GM23248 (cell line): ENCODE data around the gene PPP1R12A. TPM values are rescaled to one million over a fixed set of nuclear protein-coding genes. Genes with fewer than 3 reads are reported as not detected.

ENCODE experiments used
- DNase-seq: peaks from one replicate; pipeline ENCODE4 v3.0.0-alpha.2; 2015
- H2AFZ ChIP-seq: fragments of 200-600 bp; sonication (generic); 2 replicates; pipeline ENCODE4 v1.6.1; 2016; ENCODE audit warnings: antibody characterized with exemption
- H3F3A ChIP-seq: fragments of 200-600 bp; sonication (generic); 2 replicates; pipeline ENCODE4 v1.6.1; 2016; ENCODE audit warnings: mild to moderate bottlenecking, antibody characterized with exemption, mixed run types; ENCODE audit not compliant: insufficient read depth
- H3K27ac ChIP-seq: fragments of 200-600 bp; sonication (generic); 2 replicates; pipeline ENCODE4 v1.5.1; 2016; ENCODE audit warnings: mild to moderate bottlenecking
- H3K27me3 ChIP-seq: fragments of 200-600 bp; sonication (generic); replicated peaks from 2 replicates; pipeline ENCODE4 v1.6.1; 2016; ENCODE audit warnings: mild to moderate bottlenecking; ENCODE audit not compliant: insufficient read depth
- H3K36me3 ChIP-seq: fragments of 200-600 bp; sonication (generic); 2 replicates; pipeline ENCODE4 v1.6.1; 2016; ENCODE audit warnings: low read depth, mild to moderate bottlenecking
- H3K4me1 ChIP-seq: fragments of 200-600 bp; sonication (generic); 2 replicates; pipeline ENCODE4 v1.6.1; 2016; ENCODE audit warnings: mild to moderate bottlenecking; ENCODE audit not compliant: insufficient read depth
- H3K4me2 ChIP-seq: fragments of 200-600 bp; sonication (generic); one replicate; pipeline ENCODE4 v1.6.1; 2016; ENCODE audit warnings: mild to moderate bottlenecking; ENCODE audit not compliant: unreplicated experiment
- H3K4me3 ChIP-seq: fragments of 200-600 bp; sonication (generic); 2 replicates; pipeline ENCODE4 v1.5.1; 2016; ENCODE audit warnings: mild to moderate bottlenecking
- H3K79me2 ChIP-seq: fragments of 200-600 bp; sonication (generic); 2 replicates; pipeline ENCODE4 v1.6.1; 2016; ENCODE audit warnings: mild to moderate bottlenecking; ENCODE audit not compliant: insufficient read depth
- H3K9ac ChIP-seq: fragments of 200-600 bp; sonication (generic); 2 replicates; pipeline ENCODE4 v1.6.1; 2016; ENCODE audit warnings: mild to moderate bottlenecking
- H3K9me2 ChIP-seq: fragments of 200-600 bp; sonication (generic); 2 replicates; pipeline ENCODE4 v1.6.1; 2016; ENCODE audit warnings: mixed run types, mild to moderate bottlenecking, moderate library complexity; ENCODE audit not compliant: insufficient read depth
- H3K9me3 ChIP-seq: fragments of 200-600 bp; sonication (generic); one replicate; pipeline ENCODE4 v1.6.1; 2017; ENCODE audit warnings: low read depth
- H4K20me1 ChIP-seq: fragments of 200-600 bp; sonication (generic); 2 replicates; pipeline ENCODE4 v1.6.0; 2016; ENCODE audit not compliant: insufficient read depth
- EZH2 ChIP-seq: fragments of 200-600 bp; sonication (generic); IDR thresholded peaks from 2 replicates; pipeline ENCODE4 v1.6.1; 2018; ENCODE audit warnings: antibody characterized with exemption, mild to moderate bottlenecking; ENCODE audit not compliant: insufficient read depth, poor library complexity, severe bottlenecking
- EZH2phosphoT487 ChIP-seq: fragments of 200-600 bp; sonication (generic); IDR thresholded peaks from 2 replicates; pipeline ENCODE4 v1.6.1; 2018; ENCODE audit warnings: antibody characterized with exemption, moderate library complexity, mild to moderate bottlenecking, low read depth; ENCODE audit not compliant: insufficient read depth
- WGBS, 2 experiments: methylation state at CpG; one replicate each; pipeline ENCODE4 v1.1.6; 2015 to 2017; ENCODE audit warnings: low lambda C conversion rate in 2 of 2, low coverage in 1 of 2; ENCODE audit errors: missing lambda C conversion rate in 2 of 2; 5-methylcytosine and 5-hydroxymethylcytosine counted together
- in situ Hi-C: fragments of 300-500 bp; cut with MboI; formaldehyde crosslinking; loops from 2 replicates; pipeline ENCODE4 v1.15.0; 2020
- polyA plus RNA-seq: library from polyadenylated mRNA; unstranded; fragments of >200 nt; fragmentation: Nextera tagmentation; extraction: Ambion mirVana; gene quantifications from 2 replicates; pipeline ENCODE4 v1.2.1, GENCODE V29; 2016
- total RNA-seq: library from RNA; depleted of rRNA; stranded (reverse); fragments of >200 nt; shearing (Covaris generic); gene quantifications from 2 replicates; pipeline ENCODE4 v1.2.3, GENCODE V29; 2014

Gene PPP1R12A
- total and polyA plus RNA-seq, 2 experiments from 2014 or later: 91.1 to 144 TPM

DNA sequence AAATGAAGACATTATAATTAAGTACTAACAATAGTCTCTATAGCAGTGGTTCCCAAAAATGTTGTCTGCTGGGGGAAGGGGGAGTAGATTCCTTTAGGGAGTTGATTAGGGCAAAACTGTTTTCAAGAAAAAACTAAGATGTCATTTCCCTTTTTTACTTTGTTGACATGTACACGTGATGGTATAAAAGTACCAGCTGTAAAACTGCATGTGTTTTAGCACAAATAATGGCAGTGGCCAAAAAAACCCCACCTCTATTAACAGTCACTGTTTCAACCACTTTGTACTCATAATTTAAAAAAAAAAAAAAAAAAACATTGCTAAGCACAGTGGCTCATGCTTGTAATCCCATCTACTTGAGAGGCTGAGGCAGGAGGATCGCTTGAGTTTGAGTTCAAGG lies 61.7 kb downstream of the PPP1R12A start:
- no peak overlapping the region for H2AFZ ChIP-seq
- peaks cover 12% of the 10 kb centered on the region for H4K20me1 ChIP-seq
- DNase-seq: no peak
- H3K79me2 ChIP-seq: peaks cover 100% of the 10 kb centered on the region
- no peaks in the 10 kb centered on the region for H3K9me3 ChIP-seq
- in situ Hi-C loops: no loop called here
- WGBS, 2 experiments: 66 to 76% methylated on average over 2 of the region's 2 CpGs
- no peaks in the 10 kb centered on the region for H3K9me2 ChIP-seq
- peaks cover 45% of the 10 kb centered on the region for H3K36me3 ChIP-seq
- H3K27me3 ChIP-seq: no peaks in the 10 kb centered on the region
- no peak overlapping the region for H3K9ac ChIP-seq
- H3K4me3 ChIP-seq: no peak overlapping the region
- no peak overlapping the region for H3K27ac ChIP-seq
- H3K4me1 ChIP-seq: peaks cover 13% of the 10 kb centered on the region
- H3K4me2 ChIP-seq: no peak overlapping the region
- H3F3A ChIP-seq: peaks cover 19% of the 10 kb centered on the region; the same call in 1 of the 2 replicates
- TF ChIP-seq EZH2phosphoT487 (no peak), EZH2 (no peak)

GRCh38 chr12:79871621-79872020 lies 63.3 kb downstream of the PPP1R12A start:
- TF ChIP-seq EZH2phosphoT487 (no peak), EZH2 (no peak)
- Histone ChIP-seq H3K9me2 (no peaks in the 10 kb centered on the region), H2AFZ (no peak overlapping the region), H3K4me3 (no peak overlapping the region), H3K4me2 (no peak overlapping the region), H3K9ac (no peak overlapping the region), H3K27ac (no peak overlapping the region), H3K79me2 (peaks cover 100% of the 10 kb centered on the region), H3K4me1 (peaks cover 13% of the 10 kb centered on the region), H4K20me1 (peaks cover 12% of the 10 kb centered on the region), H3K9me3 (no peaks in the 10 kb centered on the region), H3K36me3 (peaks cover 54% of the 10 kb centered on the region), H3K27me3 (no peaks in the 10 kb centered on the region), H3F3A (peaks cover 28% of the 10 kb centered on the region; the same call in 1 of the 2 replicates)
- WGBS, 2 experiments: 93 to 97% methylated on average over 7 of the region's 7 CpGs
- DNase-seq: no peak
- in situ Hi-C loops: no loop called here

DNA sequence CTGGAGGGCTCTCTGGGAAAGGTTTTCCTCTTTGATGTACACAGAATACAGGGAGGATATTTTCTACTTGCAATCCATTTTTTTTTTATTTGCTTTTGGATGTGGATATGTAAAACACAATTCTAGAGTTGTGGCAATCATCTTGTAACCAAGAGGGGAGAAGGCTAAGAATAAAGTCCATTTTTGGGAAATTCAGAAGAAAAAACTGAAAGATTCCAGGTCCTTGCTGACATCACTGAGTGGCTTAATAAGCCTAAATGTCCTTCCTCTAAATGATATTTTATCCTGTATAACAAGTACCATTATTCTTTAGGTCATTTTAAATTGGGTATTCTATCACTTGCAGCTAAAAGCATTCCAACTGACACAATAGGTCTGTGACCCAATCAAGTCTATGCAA lies 64.0 kb downstream of the PPP1R12A start:
- H3K4me2 ChIP-seq: no peak overlapping the region
- H2AFZ ChIP-seq: no peak overlapping the region
- H3K36me3 ChIP-seq: peaks cover 58% of the 10 kb centered on the region
- H3K4me1 ChIP-seq: peaks cover 10% of the 10 kb centered on the region
- no peak overlapping the region for H3K27ac ChIP-seq
- H4K20me1 ChIP-seq: peaks cover 12% of the 10 kb centered on the region
- H3K79me2 ChIP-seq: peaks cover 100% of the 10 kb centered on the region
- no peak for TF ChIP-seq EZH2
- no peaks in the 10 kb centered on the region for H3K27me3 ChIP-seq
- peaks cover 35% of the 10 kb centered on the region; the same call in 1 of the 2 replicates for H3F3A ChIP-seq
- no peaks in the 10 kb centered on the region for H3K9me3 ChIP-seq
- H3K4me3 ChIP-seq: no peak overlapping the region
- H3K9me2 ChIP-seq: no peaks in the 10 kb centered on the region
- in situ Hi-C loops: no loop called here
- no peak overlapping the region for H3K9ac ChIP-seq
- no peak for DNase-seq

DNA sequence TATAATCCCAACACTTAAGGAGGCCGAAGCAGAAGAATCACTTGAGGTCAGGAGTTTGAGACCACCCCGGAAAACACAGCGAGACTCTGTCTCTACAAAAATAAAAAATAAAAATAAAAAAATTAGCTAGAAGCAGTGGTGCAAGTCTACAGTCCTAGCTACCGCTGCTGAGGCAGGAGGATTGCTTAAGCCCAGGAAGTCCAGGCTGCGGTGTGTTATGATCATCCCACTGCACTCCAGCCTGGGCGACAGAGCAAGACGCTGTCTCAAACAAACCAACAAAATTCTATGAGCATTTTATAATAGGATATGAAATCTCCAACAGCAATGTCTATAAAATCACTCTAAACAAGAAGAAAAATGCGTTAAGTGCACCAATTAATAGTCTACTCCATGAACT lies 75.3 kb downstream of the PPP1R12A start:
- in situ Hi-C loops: no loop called here
- Histone ChIP-seq H3K9ac (no peak overlapping the region), H3K4me1 (peaks cover 16% of the 10 kb centered on the region), H3K4me2 (no peak overlapping the region), H3K4me3 (no peak overlapping the region), H3K27ac (no peak overlapping the region), H3K9me2 (no peaks in the 10 kb centered on the region; the same call in 1 of the 2 replicates), H3K9me3 (no peaks in the 10 kb centered on the region), H4K20me1 (peaks cover 5% of the 10 kb centered on the region; the same call in 1 of the 2 replicates), H3K79me2 (peaks cover 100% of the 10 kb centered on the region), H3K36me3 (peaks cover 6% of the 10 kb centered on the region; the same call in 1 of the 2 replicates), H3F3A (peaks cover 35% of the 10 kb centered on the region; the same call in 1 of the 2 replicates), H3K27me3 (no peaks in the 10 kb centered on the region), H2AFZ (no peak overlapping the region)
- no peak for DNase-seq
- WGBS, 2 experiments: 95 to 96% methylated on average over 8 of the region's 8 CpGs
- no peak for TF ChIP-seq EZH2
- no peak for TF ChIP-seq EZH2phosphoT487

DNA sequence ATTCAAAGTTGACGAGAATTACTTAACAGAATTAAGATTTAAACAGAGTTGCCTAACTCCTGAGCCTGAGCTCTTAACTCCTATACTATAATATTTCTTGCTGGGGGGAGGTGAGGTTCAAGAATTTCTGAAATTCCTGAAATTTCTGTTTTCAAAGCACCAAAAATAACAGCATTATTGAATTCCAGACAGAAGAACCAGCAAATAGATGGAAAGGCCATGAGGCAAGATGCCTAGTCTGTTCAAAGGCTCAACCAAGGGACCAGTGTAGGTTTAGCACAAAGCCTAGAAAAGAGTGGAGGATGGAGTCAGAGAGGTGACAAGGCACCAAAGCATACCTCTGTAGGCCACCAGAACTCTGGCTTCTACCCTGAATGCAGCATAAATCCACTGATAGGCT lies 76.4 kb downstream of the PPP1R12A start:
- H3K36me3 ChIP-seq: peaks cover 6% of the 10 kb centered on the region; the same call in 1 of the 2 replicates
- no peak for TF ChIP-seq EZH2
- H3K79me2 ChIP-seq: peaks cover 100% of the 10 kb centered on the region
- in situ Hi-C loops: no loop called here
- H3K27ac ChIP-seq: no peak overlapping the region
- peaks cover 45% of the 10 kb centered on the region; the same call in 1 of the 2 replicates for H3F3A ChIP-seq
- H3K4me2 ChIP-seq: peak overlapping the region; percentile 46
- peaks cover 16% of the 10 kb centered on the region for H3K4me1 ChIP-seq
- WGBS, 2 experiments: 91 to 96% methylated on average over 1 of the region's 1 CpG
- no peaks in the 10 kb centered on the region for H3K27me3 ChIP-seq
- H4K20me1 ChIP-seq: peaks cover 4% of the 10 kb centered on the region; the same call in 1 of the 2 replicates
- no peaks in the 10 kb centered on the region; the same call in 1 of the 2 replicates for H3K9me2 ChIP-seq
- peak; percentile 29 for DNase-seq
- H2AFZ ChIP-seq: no peak overlapping the region
- H3K4me3 ChIP-seq: peak overlapping the region; percentile 14; the same call in 1 of the 2 replicates
- H3K9me3 ChIP-seq: no peaks in the 10 kb centered on the region
- no peak overlapping the region for H3K9ac ChIP-seq
